Activated naive CD8-positive, alpha-beta T cell treated with anti-CD3 and anti-CD28 coated beads, Interleukin-2, amount 50 U/mL, for 16 hours (primary cell): ENCODE data around the gene DISC1.

ENCODE experiments used
- DNase-seq: peaks from one replicate; pipeline ENCODE4 v3.0.0-alpha.2; 2020; ENCODE audit warnings: low read depth, low spot score

DISC1 gene

DNA sequence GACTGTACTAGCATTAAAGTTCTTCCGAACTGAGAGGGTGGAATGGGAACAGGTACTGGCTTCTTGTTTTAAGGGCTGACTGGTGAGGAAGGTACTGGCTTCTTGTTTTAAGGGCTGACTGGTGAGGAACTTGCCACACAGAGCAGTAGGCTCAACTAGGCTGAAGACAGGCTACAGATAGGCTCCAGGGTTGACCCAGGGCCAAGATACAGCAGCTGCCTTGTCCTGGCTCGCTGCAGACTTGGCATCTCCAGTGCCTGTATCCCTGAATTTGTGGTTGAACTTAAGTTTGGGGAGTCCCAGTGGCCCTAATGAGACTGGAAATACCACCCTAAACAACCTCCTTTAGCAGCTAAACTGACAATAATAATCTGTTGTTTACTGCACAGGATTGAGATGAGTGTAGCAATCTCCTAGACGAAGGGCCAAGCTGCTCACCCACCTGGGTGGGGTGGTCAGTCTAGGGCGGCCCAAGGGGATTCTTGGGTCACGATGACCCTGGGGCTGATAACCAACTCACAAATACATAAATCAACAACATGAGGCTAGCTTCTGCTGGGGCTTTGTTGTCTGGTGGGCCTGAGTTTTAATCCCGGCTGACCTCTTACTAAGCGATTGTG lies 227.1 kb downstream of the DISC1 start:
- no peak for DNase-seq

GRCh38 chr1:231855361-231855760 lies 228.8 kb downstream of the DISC1 start:
- no peak for DNase-seq

- DNase-seq: no peak
Observed at GRCh38 chr1:231855926-231856325, 229.3 kb downstream of the DISC1 start.

DNA sequence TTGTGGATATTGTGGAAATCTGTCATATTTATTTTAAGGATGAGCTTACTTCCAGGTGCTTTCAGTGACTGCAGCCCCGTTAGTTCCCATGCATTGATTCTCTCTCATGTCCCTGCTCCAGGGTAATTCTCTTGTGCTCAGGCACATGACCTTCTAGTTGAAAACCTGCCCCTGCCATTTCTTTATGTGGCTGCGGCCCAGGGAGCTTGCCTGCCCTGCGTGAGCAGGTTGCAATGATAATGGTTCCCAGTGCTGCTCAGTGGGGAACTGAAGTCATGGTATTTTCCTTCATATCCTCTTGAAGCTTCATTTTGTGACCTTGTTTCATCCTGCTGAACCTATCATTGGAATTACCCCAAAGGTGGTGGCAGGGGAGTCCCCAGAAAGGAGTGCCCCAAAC lies 229.8 kb downstream of the DISC1 start:
- DNase-seq: no peak

GRCh38 chr1:231856894-231857293 lies 230.3 kb downstream of the DISC1 start:
- no peak for DNase-seq

DNA sequence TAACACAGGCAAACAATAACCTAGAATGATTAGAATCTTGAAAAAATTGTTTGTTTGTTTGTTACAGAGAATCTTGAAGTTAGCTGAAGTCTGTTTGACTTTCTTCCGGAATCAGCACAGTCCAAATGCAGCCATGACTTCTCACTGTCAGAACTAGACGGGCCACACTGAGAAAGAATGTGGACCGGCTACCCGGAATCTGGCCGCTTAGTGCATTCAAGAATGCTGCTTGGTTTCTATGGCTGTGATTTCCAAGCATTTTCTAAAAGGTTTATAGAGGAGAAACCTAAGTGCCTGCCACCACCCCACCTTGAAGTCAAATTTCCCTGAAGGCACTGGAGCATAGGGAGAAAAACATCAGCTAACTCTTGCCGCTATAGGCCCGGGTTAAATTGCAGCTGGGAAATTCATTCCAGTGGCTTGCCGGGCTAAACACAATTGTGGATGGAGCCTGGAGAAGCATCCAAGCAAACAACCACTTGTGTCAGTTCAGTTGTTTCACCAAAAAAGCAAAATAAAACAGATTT lies 231.1 kb downstream of the DISC1 start:
- no peak for DNase-seq

- no peak for DNase-seq
Observed at GRCh38 chr1:231860221-231861088, 233.9 kb downstream of the DISC1 start.

GRCh38 chr1:231861541-231862481 lies 235.2 kb downstream of the DISC1 start:
- DNase-seq: no peak

- DNase-seq: no peak
Observed at GRCh38 chr1:231862611-231863010, 236.0 kb downstream of the DISC1 start.

- no peak for DNase-seq
Observed at GRCh38 chr1:231865331-231865730, 238.7 kb downstream of the DISC1 start.

DNA sequence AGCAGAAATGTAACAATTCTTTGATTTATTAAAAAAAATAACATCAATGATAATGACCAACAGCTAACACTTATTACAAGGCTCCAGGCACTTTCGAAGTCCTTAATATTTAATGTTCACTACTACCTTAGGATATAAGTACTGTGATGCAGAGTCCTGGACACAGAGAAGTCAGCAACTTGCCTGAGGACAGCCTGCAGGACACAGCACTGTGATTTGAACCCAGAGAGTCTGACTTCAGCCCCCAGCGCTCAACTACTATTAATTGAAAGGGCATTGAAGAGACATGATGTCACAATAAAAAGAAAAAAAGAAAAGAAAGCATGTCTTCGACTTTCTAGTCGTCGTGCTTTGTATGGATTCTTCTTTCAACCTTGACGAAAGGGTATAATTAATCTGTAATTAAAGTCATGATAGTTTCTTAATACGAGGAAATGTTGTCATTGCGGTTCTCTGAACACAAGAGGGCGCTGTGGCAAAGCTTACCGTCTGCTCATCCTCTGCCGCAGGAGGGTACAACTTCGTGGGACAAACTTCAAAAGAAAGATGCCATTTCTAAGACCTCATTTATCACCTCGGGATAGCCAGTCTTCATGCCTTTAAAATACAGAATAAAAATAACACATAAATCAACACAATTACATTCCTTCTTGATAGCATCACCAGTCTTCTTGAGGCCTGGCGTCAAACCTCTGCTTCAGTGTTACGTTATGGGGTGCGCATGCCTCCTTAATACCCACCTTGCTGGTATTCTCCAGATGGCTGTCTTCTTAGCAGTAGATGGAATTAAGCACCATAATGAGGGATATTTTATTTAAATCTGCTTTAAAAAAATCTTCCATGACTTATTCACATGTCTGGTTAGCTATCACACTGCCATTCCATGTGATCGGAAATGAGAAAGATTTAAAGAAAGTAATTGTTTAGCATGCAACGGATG lies 240.1 kb downstream of the DISC1 start:
- DNase-seq: peak; percentile 21

DNA sequence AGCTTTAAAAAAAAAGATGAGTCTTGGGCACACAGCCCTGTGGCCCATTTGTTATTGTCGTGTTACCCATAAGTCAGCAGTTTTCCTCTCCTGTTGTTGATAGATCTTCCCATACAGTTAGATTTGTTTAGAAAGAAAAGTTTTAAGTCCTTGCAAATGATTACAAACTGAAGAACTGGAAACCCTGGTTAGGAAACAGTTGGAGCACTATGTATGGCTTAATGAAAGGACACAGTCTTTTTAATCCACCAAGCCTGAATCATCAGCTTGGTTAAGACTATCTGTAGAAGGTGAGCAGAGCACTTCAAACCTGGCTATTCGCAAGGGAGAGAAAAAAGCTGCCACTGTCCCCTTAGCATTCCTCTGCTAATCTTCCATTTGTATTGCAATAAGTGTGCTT lies 241.0 kb downstream of the DISC1 start:
- no peak for DNase-seq

GRCh38 chr1:231869364-231869763 lies 242.8 kb downstream of the DISC1 start:
- no peak for DNase-seq

- DNase-seq: no peak
Observed at GRCh38 chr1:231871471-231871870, 244.9 kb downstream of the DISC1 start.

- DNase-seq: no peak
Observed at GRCh38 chr1:231871878-231872277, 245.3 kb downstream of the DISC1 start.

DNA sequence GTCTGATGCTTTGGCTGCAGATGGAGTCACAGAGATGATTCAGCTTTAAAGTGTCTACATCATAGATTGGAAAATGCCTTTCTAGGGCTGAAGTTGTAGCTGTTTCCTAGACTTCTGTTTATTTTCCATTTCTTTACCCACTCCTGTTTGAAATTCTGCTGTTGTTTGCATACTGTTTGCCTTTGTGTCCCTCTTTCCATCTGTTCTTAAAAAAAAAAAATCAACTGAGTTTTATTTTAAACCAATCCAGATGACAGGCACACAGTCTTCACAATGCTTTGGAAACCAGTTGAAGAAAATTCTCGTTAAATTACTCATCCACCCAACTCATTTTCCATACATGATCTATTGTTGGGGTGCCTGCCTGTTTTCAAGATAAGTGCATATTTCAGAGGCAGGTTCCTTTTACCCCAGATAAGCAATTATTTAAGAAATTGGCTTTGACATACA lies 245.9 kb downstream of the DISC1 start:
- DNase-seq: no peak

- no peak for DNase-seq
Observed at GRCh38 chr1:231878737-231879136, 252.1 kb downstream of the DISC1 start.

DNA sequence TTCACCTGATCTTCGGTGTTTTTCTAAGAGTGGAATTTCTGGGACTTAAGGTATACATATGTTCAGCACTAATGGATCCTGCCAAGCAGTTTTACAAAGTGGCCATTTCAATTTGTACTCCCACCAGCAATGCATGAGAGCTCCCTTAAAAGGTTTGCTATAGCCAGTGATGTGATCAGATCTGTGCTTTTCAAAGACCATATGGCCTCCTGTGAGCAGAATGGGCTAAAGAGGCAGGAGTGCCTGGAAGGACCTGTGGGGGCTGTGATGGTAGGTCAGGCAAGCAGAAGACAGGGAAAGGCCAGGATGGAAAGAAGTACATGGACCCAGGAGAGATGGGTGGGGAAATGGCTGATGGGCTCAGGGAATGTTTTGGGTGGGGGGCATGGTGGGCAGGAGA lies 252.7 kb downstream of the DISC1 start:
- no peak for DNase-seq

DNA sequence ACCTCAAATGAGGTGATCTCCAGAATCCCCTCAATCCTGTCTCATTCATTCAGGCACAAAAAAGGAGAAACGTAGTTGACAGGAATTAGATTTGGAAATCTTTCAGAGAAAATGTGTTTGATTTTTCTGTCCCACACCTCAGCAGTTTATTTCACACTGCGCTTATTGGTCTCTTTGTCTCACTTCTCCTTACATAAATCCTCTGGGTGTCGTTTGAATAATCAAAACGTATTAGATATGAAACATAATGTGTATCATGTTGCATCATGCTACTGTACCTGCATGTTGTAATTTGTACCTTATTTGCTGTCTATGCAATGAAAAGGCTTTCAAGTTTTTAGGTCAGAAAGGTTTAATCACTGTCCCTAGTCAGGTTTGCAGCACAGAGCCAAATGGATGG lies 255.7 kb downstream of the DISC1 start:
- DNase-seq: no peak

DNA sequence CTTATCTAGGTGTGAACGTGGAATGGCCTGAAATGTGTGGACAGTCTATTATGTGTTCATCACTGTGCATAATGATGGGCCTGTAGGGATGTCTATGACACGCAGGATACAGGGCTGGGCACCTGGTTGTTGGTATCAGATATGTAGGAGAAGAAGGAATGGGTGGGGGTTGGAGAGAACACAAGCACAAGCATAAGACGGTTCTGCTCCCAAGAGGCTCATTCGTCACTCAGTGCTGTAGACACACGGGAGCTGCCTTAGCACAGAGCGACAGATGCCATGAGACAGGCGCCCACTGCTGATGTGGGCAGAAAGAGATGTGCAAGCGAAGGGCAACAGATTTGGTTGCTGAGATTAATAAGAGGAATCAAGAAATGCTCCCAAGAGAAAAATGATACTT lies 256.2 kb downstream of the DISC1 start:
- no peak for DNase-seq

DNA sequence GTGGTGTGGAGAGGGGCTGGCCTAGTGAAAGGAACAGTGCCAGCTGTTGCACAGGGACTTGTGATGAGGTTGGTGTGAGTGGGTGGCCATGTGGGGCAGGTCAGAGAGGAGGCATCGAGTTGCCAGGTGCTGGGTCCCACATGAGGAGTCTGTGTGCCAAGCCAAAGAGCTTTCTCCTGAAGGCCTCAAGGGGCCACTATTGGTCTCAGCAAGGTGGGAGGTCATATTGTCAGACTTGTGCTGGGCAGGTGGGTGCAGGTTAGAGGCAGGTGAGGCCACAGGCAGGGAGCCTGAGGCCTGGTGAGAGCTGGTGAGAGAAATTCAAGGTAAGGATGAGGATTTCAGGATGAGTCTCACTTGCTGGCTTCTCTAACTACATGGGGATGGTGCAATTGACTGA lies 256.8 kb downstream of the DISC1 start:
- DNase-seq: no peak
